Measurements from ENCODE around the gene TCEANC2. TPM values are rescaled to one million over a fixed set of nuclear protein-coding genes. Genes with fewer than 3 reads are reported as not detected.

Gene TCEANC2
- polyA plus RNA-seq, 1 donor from 2014 or later, result 4.4 TPM

- H3K9me3 ChIP-seq (ENCODE audit: low read length), result no peaks in the 10 kb centered on the region
- H4K20me1 ChIP-seq (ENCODE audit: insufficient read depth), result no peaks in the 10 kb centered on the region
- no peak overlapping the region for H3K27ac ChIP-seq (ENCODE audit: low read length)
- TF ChIP-seq RAD21 (conservative IDR thresholded peaks at IDR 0.05), result no peak
- no peaks in the 10 kb centered on the region for H3K27me3 ChIP-seq (ENCODE audit: insufficient read depth, low read depth, low read length)
- H3K79me2 ChIP-seq (replicated peaks; ENCODE audit: insufficient read depth, low read length), result no peaks in the 10 kb centered on the region
- no peaks in the 10 kb centered on the region for H3K36me3 ChIP-seq (ENCODE audit: insufficient read depth, low read length)
- H2AFZ ChIP-seq (ENCODE audit: low read depth, low read length), result no peak overlapping the region
- no peak overlapping the region for H3K4me3 ChIP-seq (ENCODE audit: low read length)
- no peak overlapping the region for H3K4me2 ChIP-seq (ENCODE audit: low read length)
- H3K9me2 ChIP-seq (ENCODE audit: insufficient read depth, low read length), result no peaks in the 10 kb centered on the region
- H3K9ac ChIP-seq (ENCODE audit: low read length), result no peak overlapping the region
- no peaks in the 10 kb centered on the region for H3F3A ChIP-seq (ENCODE audit: insufficient read depth, low read length, poor library complexity, severe bottlenecking)
These were observed 61.5 kb downstream of the TCEANC2 start for GRCh38 chr1:54114955-54115354.

GRCh38 chr1:54115520-54115919 lies 62.1 kb downstream of the TCEANC2 start:
- no peak overlapping the region for H3K9ac ChIP-seq (ENCODE audit: low read length)
- no peaks in the 10 kb centered on the region for H3K9me2 ChIP-seq (ENCODE audit: insufficient read depth, low read length)
- H3F3A ChIP-seq (ENCODE audit: insufficient read depth, low read length, poor library complexity, severe bottlenecking), result no peaks in the 10 kb centered on the region
- H3K4me3 ChIP-seq (ENCODE audit: low read length), result no peak overlapping the region
- no peak overlapping the region for H2AFZ ChIP-seq (ENCODE audit: low read depth, low read length)
- no peaks in the 10 kb centered on the region for H4K20me1 ChIP-seq (ENCODE audit: insufficient read depth)
- H3K27ac ChIP-seq (ENCODE audit: low read length), result no peak overlapping the region
- H3K4me2 ChIP-seq (ENCODE audit: low read length), result no peak overlapping the region
- H3K9me3 ChIP-seq (ENCODE audit: low read length), result no peaks in the 10 kb centered on the region
- H3K36me3 ChIP-seq (ENCODE audit: insufficient read depth, low read length), result no peaks in the 10 kb centered on the region
- TF ChIP-seq POLR2AphosphoS5 (IDR thresholded peaks at IDR 0.05), result no peak
- TF ChIP-seq TAF1 (IDR thresholded peaks at IDR 0.05; ENCODE audit: low read depth), result no peak
- TF ChIP-seq RAD21 (conservative IDR thresholded peaks at IDR 0.05), result no peak
- no peak for TF ChIP-seq REST (IDR thresholded peaks at IDR 0.05; ENCODE audit: borderline replicate concordance)
- no peak for TF ChIP-seq MXI1 (conservative IDR thresholded peaks at IDR 0.05; ENCODE audit: poor library complexity, severe bottlenecking)
- TF ChIP-seq SMC3 (conservative IDR thresholded peaks at IDR 0.05; ENCODE audit: poor library complexity), result no peak
- no peak for TF ChIP-seq EP300 (conservative IDR thresholded peaks at IDR 0.05; ENCODE audit: poor library complexity, severe bottlenecking)
- no peak for TF ChIP-seq CTCF (IDR thresholded peaks at IDR 0.05; ENCODE audit: poor library complexity, severe bottlenecking)
- TF ChIP-seq EZH2 (IDR thresholded peaks at IDR 0.05; ENCODE audit: borderline replicate concordance, insufficient read depth, low read length, poor library complexity, severe bottlenecking), result no peak
- H3K79me2 ChIP-seq (replicated peaks; ENCODE audit: insufficient read depth, low read length), result no peaks in the 10 kb centered on the region
- H3K27me3 ChIP-seq (ENCODE audit: insufficient read depth, low read depth, low read length), result no peaks in the 10 kb centered on the region
